Activated CD8-positive, alpha-beta T cell treated with anti-CD3 and anti-CD28 coated beads for 36 hours (primary cell): ENCODE results near the gene RXRA. TPM values are rescaled to one million over a fixed set of nuclear protein-coding genes. Genes with fewer than 3 reads are reported as not detected.

Experiments used
- ATAC-seq: fragments of 200-7000 bp; cut with Tn5 transposase; one replicate; pipeline ENCODE4 v1.10.0; 2021; ENCODE audit warnings: mild to moderate bottlenecking, moderate library complexity
- CTCF ChIA-PET: fragments of 350-600 bp; sonication (Branson Sonifier 250); formaldehyde crosslinking; loops from one replicate; lab custom pipeline; 2021; ENCODE audit warnings: antibody characterized with exemption; lab: Charles Lee
- POLR2A ChIA-PET: fragments of 350-600 bp; sonication (Branson Sonifier 250); formaldehyde crosslinking; loops from one replicate; lab custom pipeline; 2021; ENCODE audit warnings: antibody characterized with exemption; lab: Charles Lee
- DNase-seq: peaks from one replicate; pipeline ENCODE4 v3.0.0-alpha.2; 2020
- H3K27ac Mint-ChIP-seq: one replicate; pipeline ENCODE4 v1.8.0; 2021; ENCODE audit warnings: mild to moderate bottlenecking, mixed read lengths
- H3K27me3 Mint-ChIP-seq: one replicate; pipeline ENCODE4 v1.8.0; 2021; ENCODE audit warnings: mixed read lengths
- H3K36me3 Mint-ChIP-seq: one replicate; pipeline ENCODE4 v1.8.0; 2021; ENCODE audit warnings: low read depth, mixed read lengths
- H3K4me1 Mint-ChIP-seq: one replicate; pipeline ENCODE4 v1.8.0; 2021; ENCODE audit warnings: low read depth, mixed read lengths
- H3K4me3 Mint-ChIP-seq: one replicate; pipeline ENCODE4 v1.8.0; 2021; ENCODE audit warnings: mild to moderate bottlenecking, moderate library complexity, mixed read lengths
- H3K9me3 Mint-ChIP-seq: one replicate; pipeline ENCODE4 v1.8.0; 2021; ENCODE audit warnings: mixed read lengths
- CTCF ChIP-seq: fragments of 200-600 bp; IDR thresholded peaks from one replicate; pipeline ENCODE4 v1.8.0; 2022; ENCODE audit warnings: antibody characterized with exemption, mild to moderate bottlenecking
- intact Hi-C: fragments of 100-400 bp; cut with micrococcal nuclease; formaldehyde crosslinking; loops from one replicate; pipeline ENCODE4 v1.10.0; 2022
- total RNA-seq, 2 experiments: library from RNA; stranded (reverse); gene quantifications; one replicate each; pipeline ENCODE4 v1.2.3, GENCODE V29; 2021

RXRA gene
- total RNA-seq, 2 experiments from 2014 or later = 23.2 to 23.8 TPM

- H3K36me3 Mint-ChIP-seq = peaks cover 1% of the 10 kb centered on the region
- intact Hi-C loops = loop anchor here (5.0 kb wide), 1 partner anchor 60 kb away; no protein-coding TSS in a partner anchor
- no peak overlapping the region for H3K4me3 Mint-ChIP-seq
- ChIA-PET CTCF (no interaction called here), POLR2A (interaction anchor here (1.1 kb wide), 1 partner anchor 9 kb away, joined by 3 read pairs; no protein-coding TSS in a partner anchor)
- peaks cover 7% of the 10 kb centered on the region for H3K4me1 Mint-ChIP-seq
- no peak for ATAC-seq
- TF ChIP-seq CTCF = no peak
- no peak overlapping the region for H3K27ac Mint-ChIP-seq
- peaks cover 15% of the 10 kb centered on the region for H3K27me3 Mint-ChIP-seq
- no peak for DNase-seq
- H3K9me3 Mint-ChIP-seq = no peaks in the 10 kb centered on the region
These were observed 111.3 kb downstream of the RXRA start for GRCh38 chr9:134437403-134438194.

- no peak for DNase-seq
- intact Hi-C loops = loop anchor here (5.0 kb wide), 1 partner anchor 61 kb away; no protein-coding TSS in a partner anchor
- no peak for TF ChIP-seq CTCF
- Mint-ChIP-seq H3K36me3 (no peaks in the 10 kb centered on the region), H3K4me3 (no peak overlapping the region), H3K27me3 (peaks cover 17% of the 10 kb centered on the region), H3K27ac (no peak overlapping the region), H3K9me3 (no peaks in the 10 kb centered on the region), H3K4me1 (peaks cover 14% of the 10 kb centered on the region)
- POLR2A ChIA-PET = interaction anchor here (1.1 kb wide), 1 partner anchor 9 kb away, joined by 3 read pairs; no protein-coding TSS in a partner anchor
- no peak for ATAC-seq
- CTCF ChIA-PET = no interaction called here
These were observed 112.0 kb downstream of the RXRA start for GRCh38 chr9:134438195-134438788.

- Mint-ChIP-seq H3K27me3 (peaks cover 17% of the 10 kb centered on the region), H3K4me1 (peaks cover 20% of the 10 kb centered on the region), H3K27ac (no peak overlapping the region), H3K36me3 (no peaks in the 10 kb centered on the region), H3K9me3 (no peaks in the 10 kb centered on the region), H3K4me3 (no peak overlapping the region)
- no peak for DNase-seq
- POLR2A ChIA-PET = interaction anchor here (0.6 kb wide), 1 partner anchor 9 kb away, joined by 3 read pairs; no protein-coding TSS in a partner anchor
- intact Hi-C loops = loop anchor here (5.0 kb wide), 1 partner anchor 62 kb away; no protein-coding TSS in a partner anchor
- CTCF ChIA-PET = interaction anchor here (0.8 to 1.6 kb wide), 2 partner anchors 10 to 34 kb away, joined by 3 read pairs; no protein-coding TSS in a partner anchor
- no peak for ATAC-seq
- TF ChIP-seq CTCF = no peak
These were observed 113.1 kb downstream of the RXRA start for GRCh38 chr9:134439368-134439784.

GRCh38 chr9:134440636-134441226 lies 114.5 kb downstream of the RXRA start:
- H3K4me1 Mint-ChIP-seq = peaks cover 20% of the 10 kb centered on the region
- H3K36me3 Mint-ChIP-seq = no peaks in the 10 kb centered on the region
- peaks cover 17% of the 10 kb centered on the region for H3K27me3 Mint-ChIP-seq
- ATAC-seq (no peak), DNase-seq (no peak)
- H3K9me3 Mint-ChIP-seq = no peaks in the 10 kb centered on the region
- intact Hi-C loops = loop anchor here (5.0 kb wide), 1 partner anchor 268 kb away; no protein-coding TSS in a partner anchor
- no peak for TF ChIP-seq CTCF
- no peak overlapping the region for H3K27ac Mint-ChIP-seq
- ChIA-PET POLR2A (interaction anchor here (0.7 kb wide), 1 partner anchor 22 kb away, joined by 3 read pairs; no protein-coding TSS in a partner anchor), CTCF (interaction anchor here (1.6 kb wide), 1 partner anchor 35 kb away, joined by 3 read pairs; no protein-coding TSS in a partner anchor)
- no peak overlapping the region for H3K4me3 Mint-ChIP-seq
